Sigmoid colon (tissue), 4 donors: ENCODE measurements around the gene SLCO2A1.

Experiments used
- EP300 ChIP-seq, 4 donors: sonication (generic); formaldehyde crosslinking; IDR thresholded peaks; one replicate each; pipeline ENCODE4 v1.6.1; 2017; ENCODE audit warnings: antibody characterized with exemption in 4 of 4
- POLR2AphosphoS5 ChIP-seq, 4 donors: sonication (generic); formaldehyde crosslinking; IDR thresholded peaks; one replicate each; pipeline ENCODE4 v1.6.1; 2017; ENCODE audit warnings: antibody characterized with exemption in 4 of 4
- TF ChIP-seq, protein P1 (sequence below), 4 experiments: fragments of 450-650 bp in 3 of 4; fragments of 200-600 bp in 1 of 4; IDR thresholded peaks; one replicate each; pipeline ENCODE4 v1.5.1; 2016 to 2019; ENCODE audit warnings: antibody characterized with exemption in 4 of 4, mild to moderate bottlenecking in 3 of 4, moderate library complexity in 2 of 4

DNA sequence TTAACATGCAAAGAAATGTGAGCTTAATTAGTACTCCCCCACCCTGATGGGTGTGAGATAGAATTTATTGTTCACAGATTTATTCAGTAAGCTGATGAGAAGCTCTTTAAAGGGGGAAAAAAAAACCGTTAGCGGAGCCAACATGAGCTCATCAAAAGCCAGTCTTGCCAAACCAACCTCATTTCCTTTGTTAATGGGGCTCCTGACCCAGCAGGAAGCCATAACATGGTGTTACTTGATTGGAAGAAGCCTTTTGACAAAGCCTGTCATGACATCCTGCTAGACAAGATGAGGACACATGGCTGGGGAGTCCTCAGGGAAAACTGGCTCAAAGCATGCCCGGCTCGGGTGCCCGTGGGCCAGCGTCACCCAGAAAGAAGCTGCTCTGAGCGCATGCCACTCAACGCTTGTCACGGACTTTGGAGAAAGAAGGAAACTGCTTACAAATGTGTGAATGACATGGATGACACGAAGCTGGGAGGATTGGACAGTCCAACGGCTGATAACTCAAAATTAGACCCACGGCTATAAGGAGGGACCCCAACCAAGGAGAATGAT lies 64.6 kb downstream of the SLCO2A1 start:
- TF ChIP-seq, protein P1, sequence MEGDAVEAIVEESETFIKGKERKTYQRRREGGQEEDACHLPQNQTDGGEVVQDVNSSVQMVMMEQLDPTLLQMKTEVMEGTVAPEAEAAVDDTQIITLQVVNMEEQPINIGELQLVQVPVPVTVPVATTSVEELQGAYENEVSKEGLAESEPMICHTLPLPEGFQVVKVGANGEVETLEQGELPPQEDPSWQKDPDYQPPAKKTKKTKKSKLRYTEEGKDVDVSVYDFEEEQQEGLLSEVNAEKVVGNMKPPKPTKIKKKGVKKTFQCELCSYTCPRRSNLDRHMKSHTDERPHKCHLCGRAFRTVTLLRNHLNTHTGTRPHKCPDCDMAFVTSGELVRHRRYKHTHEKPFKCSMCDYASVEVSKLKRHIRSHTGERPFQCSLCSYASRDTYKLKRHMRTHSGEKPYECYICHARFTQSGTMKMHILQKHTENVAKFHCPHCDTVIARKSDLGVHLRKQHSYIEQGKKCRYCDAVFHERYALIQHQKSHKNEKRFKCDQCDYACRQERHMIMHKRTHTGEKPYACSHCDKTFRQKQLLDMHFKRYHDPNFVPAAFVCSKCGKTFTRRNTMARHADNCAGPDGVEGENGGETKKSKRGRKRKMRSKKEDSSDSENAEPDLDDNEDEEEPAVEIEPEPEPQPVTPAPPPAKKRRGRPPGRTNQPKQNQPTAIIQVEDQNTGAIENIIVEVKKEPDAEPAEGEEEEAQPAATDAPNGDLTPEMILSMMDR (IDR thresholded peaks at IDR 0.05): no peak
- no peak for TF ChIP-seq POLR2AphosphoS5 (IDR thresholded peaks at IDR 0.05)
- TF ChIP-seq EP300 (IDR thresholded peaks at IDR 0.05): no peak
